Upper lobe of right lung (tissue), 1 donor: ENCODE data around the gene TMEM187. TPM values are rescaled to one million over a fixed set of nuclear protein-coding genes. Genes with fewer than 3 reads are reported as not detected.

Experiments
- ATAC-seq: fragments of 200-7000 bp; cut with Tn5 transposase; one replicate; pipeline ENCODE4 v1.9.1; 2020; ENCODE audit warnings: mild to moderate bottlenecking, moderate library complexity
- DNase-seq: peaks from one replicate; pipeline ENCODE4 v3.0.0-alpha.2; 2020
- H3K27ac ChIP-seq: fragments of 200-600 bp; one replicate; pipeline ENCODE4 v1.8.0; 2022
- H3K27me3 ChIP-seq: fragments of 200-600 bp; one replicate; pipeline ENCODE4 v1.8.0; 2022; ENCODE audit warnings: mild to moderate bottlenecking
- H3K36me3 ChIP-seq: fragments of 200-600 bp; one replicate; pipeline ENCODE4 v1.8.0; 2022
- H3K4me1 ChIP-seq: fragments of 200-600 bp; one replicate; pipeline ENCODE4 v1.8.0; 2022
- H3K4me3 ChIP-seq: fragments of 200-600 bp; one replicate; pipeline ENCODE4 v1.8.0; 2022; ENCODE audit warnings: mild to moderate bottlenecking
- H3K9me3 ChIP-seq: fragments of 200-600 bp; one replicate; pipeline ENCODE4 v1.8.0; 2022
- intact Hi-C: fragments of 100-400 bp; cut with DNase I; formaldehyde crosslinking; loops from one replicate; pipeline ENCODE4 v1.11.0; 2022
- long read RNA-seq: library from polyadenylated mRNA; unstranded; transcript quantifications from one replicate; pipeline ENCODE4 v2.0.0, GENCODE V29; 2021
- total RNA-seq: library from RNA; stranded (reverse); fragmentation: NEBNext Ultra II Directional; extraction: Animal tissue kit (Norgen Biotek cat#: 25700); gene quantifications from one replicate; pipeline ENCODE4 v1.2.1, GENCODE V29; 2021
- TF ChIP-seq, protein P1 (sequence below): fragments of 200-600 bp; IDR thresholded peaks from one replicate; pipeline ENCODE4 v1.8.0; 2022; ENCODE audit warnings: antibody characterized with exemption
- donor health status: DM: no; HTN: yes; CAD: no; lungs with severe emphysema.

Gene TMEM187, protein sequence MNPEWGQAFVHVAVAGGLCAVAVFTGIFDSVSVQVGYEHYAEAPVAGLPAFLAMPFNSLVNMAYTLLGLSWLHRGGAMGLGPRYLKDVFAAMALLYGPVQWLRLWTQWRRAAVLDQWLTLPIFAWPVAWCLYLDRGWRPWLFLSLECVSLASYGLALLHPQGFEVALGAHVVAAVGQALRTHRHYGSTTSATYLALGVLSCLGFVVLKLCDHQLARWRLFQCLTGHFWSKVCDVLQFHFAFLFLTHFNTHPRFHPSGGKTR
- 9.0 TPM for total RNA-seq
- long read RNA-seq, transcript TMEM187-201 (2 exons, 1,880 nt), result major isoform, 30 of 32 reads
- long read RNA-seq, partial matches to known transcripts, result 0 of 32 reads
- long read RNA-seq, other reads (novel, unspliced or antisense), result 2 of 32 reads

GRCh38 chrX:153972368-153973126, at the start of gene TMEM187:
TSS of gene TMEM187 (plus strand) at chrX:153972754. CDS start at chrX:153982063, 9,309 bp downstream.
- TF ChIP-seq, protein P1, sequence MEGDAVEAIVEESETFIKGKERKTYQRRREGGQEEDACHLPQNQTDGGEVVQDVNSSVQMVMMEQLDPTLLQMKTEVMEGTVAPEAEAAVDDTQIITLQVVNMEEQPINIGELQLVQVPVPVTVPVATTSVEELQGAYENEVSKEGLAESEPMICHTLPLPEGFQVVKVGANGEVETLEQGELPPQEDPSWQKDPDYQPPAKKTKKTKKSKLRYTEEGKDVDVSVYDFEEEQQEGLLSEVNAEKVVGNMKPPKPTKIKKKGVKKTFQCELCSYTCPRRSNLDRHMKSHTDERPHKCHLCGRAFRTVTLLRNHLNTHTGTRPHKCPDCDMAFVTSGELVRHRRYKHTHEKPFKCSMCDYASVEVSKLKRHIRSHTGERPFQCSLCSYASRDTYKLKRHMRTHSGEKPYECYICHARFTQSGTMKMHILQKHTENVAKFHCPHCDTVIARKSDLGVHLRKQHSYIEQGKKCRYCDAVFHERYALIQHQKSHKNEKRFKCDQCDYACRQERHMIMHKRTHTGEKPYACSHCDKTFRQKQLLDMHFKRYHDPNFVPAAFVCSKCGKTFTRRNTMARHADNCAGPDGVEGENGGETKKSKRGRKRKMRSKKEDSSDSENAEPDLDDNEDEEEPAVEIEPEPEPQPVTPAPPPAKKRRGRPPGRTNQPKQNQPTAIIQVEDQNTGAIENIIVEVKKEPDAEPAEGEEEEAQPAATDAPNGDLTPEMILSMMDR, result no peak
- Histone ChIP-seq H3K27ac (peak within 1 kb of the TSS; percentile 98), H3K27me3 (no peaks in the 10 kb centered on the region), H3K36me3 (no peaks in the 10 kb centered on the region), H3K9me3 (no peaks in the 10 kb centered on the region), H3K4me3 (peak within 1 kb of the TSS; percentile 68), H3K4me1 (peaks cover 27% of the 10 kb centered on the region)
- peak; percentile 91 for DNase-seq
- intact Hi-C loops, result no loop called here
- ATAC-seq, result peak; percentile 71

- no peaks in the 10 kb centered on the region for H3K36me3 ChIP-seq
- H3K27me3 ChIP-seq, result no peaks in the 10 kb centered on the region
- ATAC-seq (peak; percentile 55), DNase-seq (peak; percentile 85)
- no peak overlapping the region for H3K4me3 ChIP-seq
- H3K4me1 ChIP-seq, result peaks cover 13% of the 10 kb centered on the region
- H3K27ac ChIP-seq, result no peak overlapping the region
- intact Hi-C loops, result no loop called here
- TF ChIP-seq, protein P1, result peak; percentile 44
- no peaks in the 10 kb centered on the region for H3K9me3 ChIP-seq
Observed at GRCh38 chrX:153922932-153923857, 49.4 kb upstream of the TMEM187 start.

GRCh38 chrX:153924149-153924861, 48.2 kb upstream of the TMEM187 start:
- H3K27ac ChIP-seq, result peak overlapping the region; percentile 92
- no peaks in the 10 kb centered on the region for H3K36me3 ChIP-seq
- no peaks in the 10 kb centered on the region for H3K9me3 ChIP-seq
- TF ChIP-seq, protein P1, result peak; percentile 27
- H3K4me3 ChIP-seq, result peak overlapping the region; percentile 60
- intact Hi-C loops, result no loop called here
- ATAC-seq (no peak), DNase-seq (no peak)
- H3K27me3 ChIP-seq, result no peaks in the 10 kb centered on the region
- H3K4me1 ChIP-seq, result peaks cover 18% of the 10 kb centered on the region

- TF ChIP-seq, protein P1, result no peak
- peak overlapping the region; percentile 92 for H3K27ac ChIP-seq
- ATAC-seq (no peak), DNase-seq (no peak)
- peak overlapping the region; percentile 60 for H3K4me3 ChIP-seq
- H3K27me3 ChIP-seq, result no peaks in the 10 kb centered on the region
- H3K9me3 ChIP-seq, result no peaks in the 10 kb centered on the region
- intact Hi-C loops, result no loop called here
- peaks cover 18% of the 10 kb centered on the region for H3K4me1 ChIP-seq
- H3K36me3 ChIP-seq, result no peaks in the 10 kb centered on the region
Observed at GRCh38 chrX:153925387-153925738, 47.2 kb upstream of the TMEM187 start.
